ENCODE data around the gene ITPKB. TPM values are rescaled to one million over a fixed set of nuclear protein-coding genes. Genes with fewer than 3 reads are reported as not detected.

Gene ITPKB
- total RNA-seq (2022) (4.4 and 5.2 TPM in 2 replicates), Bru-seq, nascent RNA (percentile 48 among the genes with signal in this experiment), BruChase-seq, experiment 1, labeled RNA remaining after a 2-hour chase (percentile 47 among the genes with signal in this experiment), BruChase-seq, experiment 2, labeled RNA remaining after a 6-hour chase (percentile 44 among the genes with signal in this experiment)
- long read RNA-seq, partial matches to known transcripts = 1 of 5 reads
- long read RNA-seq, other reads (novel, unspliced or antisense) = 2 of 5 reads

GRCh38 chr1:226738995-226739695 is at the start of gene ITPKB:
TSS of gene ITPKB (minus strand) at chr1:226739282. CDS start at chr1:226737458, 1,824 bp downstream.
- no peaks in the 10 kb centered on the region for H3K36me3 Mint-ChIP-seq (ENCODE audit: insufficient read depth, unreplicated experiment)
- H3K4me1 Mint-ChIP-seq (ENCODE audit: low read depth, unreplicated experiment) = no peaks in the 10 kb centered on the region
- POLR2A ChIA-PET = no interaction called here
- H3K27me3 Mint-ChIP-seq (ENCODE audit: insufficient read depth, unreplicated experiment) = no peaks in the 10 kb centered on the region
- Histone ChIP-seq H3K36me3 (ENCODE audit: control insufficient read depth, insufficient read depth, low read length) (no peaks in the 10 kb centered on the region), H3K4me1 (peaks cover 3% of the 10 kb centered on the region; the same call in 1 of the 2 replicates), H3K4me3 (ENCODE audit: low read depth, low read length) (peak within 1 kb of the TSS; percentile 61), H3K27me3 (replicated peaks; ENCODE audit: control insufficient read depth, insufficient read depth, low read length) (no peaks in the 10 kb centered on the region), H3K9me3 (peaks cover 7% of the 10 kb centered on the region; the same call in 1 of the 2 replicates)
- no peak for TF ChIP-seq CTCF (IDR thresholded peaks at IDR 0.05; ENCODE audit: insufficient read depth in 1 of 2, low read depth in 1 of 2, low read length in 1 of 2, severe bottlenecking in 1 of 2, unreplicated experiment in 1 of 2)
- H3K4me3 Mint-ChIP-seq (ENCODE audit: unreplicated experiment) = peak within 1 kb of the TSS; percentile 84
- CTCF ChIA-PET = interaction anchor here (0.5 kb wide), 1 partner anchor 86 kb away, joined by 3 read pairs; no protein-coding TSS in a partner anchor
- no TSS peak for BruUV-seq (replicated peaks)
- H3K27ac Mint-ChIP-seq (ENCODE audit: unreplicated experiment) = peak within 1 kb of the TSS; percentile 42
- no peaks in the 10 kb centered on the region for H3K9me3 Mint-ChIP-seq (ENCODE audit: unreplicated experiment)
- peak in 1 of 2 experiments; percentile 39 for DNase-seq
- intact Hi-C loops (cut with micrococcal nuclease; ENCODE audit: unreplicated experiment) = loop anchor here (5.0 kb wide), 1 partner anchor 88 kb away; no protein-coding TSS in a partner anchor

GRCh38 chr1:226787638-226788037 is 48.6 kb upstream of the ITPKB start:
- H3K9me3 Mint-ChIP-seq (ENCODE audit: unreplicated experiment) = no peaks in the 10 kb centered on the region
- BruUV-seq (replicated peaks) = no TSS peak
- H3K36me3 Mint-ChIP-seq (ENCODE audit: insufficient read depth, unreplicated experiment) = no peaks in the 10 kb centered on the region
- intact Hi-C loops (cut with micrococcal nuclease; ENCODE audit: unreplicated experiment) = no loop called here
- ChIA-PET CTCF (no interaction called here), POLR2A (no interaction called here)
- H3K27ac Mint-ChIP-seq (ENCODE audit: unreplicated experiment) = no peak overlapping the region
- H3K4me1 Mint-ChIP-seq (ENCODE audit: low read depth, unreplicated experiment) = no peaks in the 10 kb centered on the region
- H3K27me3 Mint-ChIP-seq (ENCODE audit: insufficient read depth, unreplicated experiment) = peaks cover 5% of the 10 kb centered on the region
- H3K4me3 Mint-ChIP-seq (ENCODE audit: unreplicated experiment) = no peak overlapping the region
- Histone ChIP-seq H3K36me3 (ENCODE audit: control insufficient read depth, insufficient read depth, low read length) (no peaks in the 10 kb centered on the region), H3K4me1 (no peaks in the 10 kb centered on the region), H3K9me3 (no peaks in the 10 kb centered on the region), H3K27me3 (replicated peaks; ENCODE audit: control insufficient read depth, insufficient read depth, low read length) (no peaks in the 10 kb centered on the region; the same call in 1 of the 2 replicates), H3K4me3 (ENCODE audit: low read depth, low read length) (no peak overlapping the region)
- no peak for DNase-seq
- TF ChIP-seq CTCF (IDR thresholded peaks at IDR 0.05; ENCODE audit: insufficient read depth in 1 of 2, low read depth in 1 of 2, low read length in 1 of 2, severe bottlenecking in 1 of 2, unreplicated experiment in 1 of 2) = no peak

GRCh38 chr1:226787071-226787470 is 48.0 kb upstream of the ITPKB start:
- no peak for DNase-seq
- Mint-ChIP-seq H3K36me3 (ENCODE audit: insufficient read depth, unreplicated experiment) (no peaks in the 10 kb centered on the region), H3K27me3 (ENCODE audit: insufficient read depth, unreplicated experiment) (peaks cover 3% of the 10 kb centered on the region), H3K27ac (ENCODE audit: unreplicated experiment) (no peak overlapping the region), H3K4me1 (ENCODE audit: low read depth, unreplicated experiment) (no peaks in the 10 kb centered on the region), H3K4me3 (ENCODE audit: unreplicated experiment) (no peak overlapping the region), H3K9me3 (ENCODE audit: unreplicated experiment) (no peaks in the 10 kb centered on the region)
- POLR2A ChIA-PET = no interaction called here
- H3K9me3 ChIP-seq = no peaks in the 10 kb centered on the region
- H3K4me1 ChIP-seq = no peaks in the 10 kb centered on the region
- no peak overlapping the region for H3K4me3 ChIP-seq (ENCODE audit: low read depth, low read length)
- no TSS peak for BruUV-seq (replicated peaks)
- intact Hi-C loops (cut with micrococcal nuclease; ENCODE audit: unreplicated experiment) = no loop called here
- TF ChIP-seq CTCF (IDR thresholded peaks at IDR 0.05; ENCODE audit: insufficient read depth in 1 of 2, low read depth in 1 of 2, low read length in 1 of 2, severe bottlenecking in 1 of 2, unreplicated experiment in 1 of 2) = no peak
- CTCF ChIA-PET = no interaction called here
- no peaks in the 10 kb centered on the region; the same call in 1 of the 2 replicates for H3K27me3 ChIP-seq (replicated peaks; ENCODE audit: control insufficient read depth, insufficient read depth, low read length)
- H3K36me3 ChIP-seq (ENCODE audit: control insufficient read depth, insufficient read depth, low read length) = no peaks in the 10 kb centered on the region
